HEK293 (cell line): ENCODE measurements around the gene HOXB1.

Experiments used
- CTCF ChIA-PET: fragments of 350-600 bp; formaldehyde crosslinking; extraction: SDS; loops from one replicate; lab custom pipeline; 2021; ENCODE audit warnings: antibody characterized with exemption; lab: Yijun Ruan, JAX
- POLR2A ChIA-PET: fragments of 300-600 bp; formaldehyde crosslinking; extraction: SDS; loops from one replicate; lab custom pipeline; 2020; ENCODE audit warnings: antibody characterized with exemption, inconsistent platforms; lab: Yijun Ruan, JAX
- H3K27ac ChIP-seq: fragments of 200-500 bp; sonication (Bioruptor generic); 2 replicates; pipeline ENCODE4 v1.5.1; 2014; ENCODE audit warnings: low read depth, low read length, control low read depth, inconsistent platforms; ENCODE audit errors: extremely low read depth
- H3K36me3 ChIP-seq, 2 experiments: fragments of 200-500 bp in 1 of 2; sonication (Bioruptor generic) in 1 of 2; 1 replicate in 1 of 2; 2 replicates in 1 of 2; pipeline ENCODE4 v1.5.1; 2014 to 2017; ENCODE audit warnings: inconsistent platforms in 2 of 2, low read length in 2 of 2; ENCODE audit not compliant: control insufficient read depth in 2 of 2, insufficient read depth in 1 of 2
- H3K4me1 ChIP-seq: fragments of 200-500 bp; sonication (Bioruptor generic); 2 replicates; pipeline ENCODE4 v1.5.1; 2014; ENCODE audit warnings: mild to moderate bottlenecking, low read length, inconsistent platforms; ENCODE audit not compliant: control insufficient read depth, insufficient read depth
- H3K4me3 ChIP-seq: 2 replicates; pipeline ENCODE4 v1.5.1; 2011; ENCODE audit warnings: low read depth, mild to moderate bottlenecking, control low read depth, low read length, moderate library complexity
- H3K9me3 ChIP-seq: fragments of 200-500 bp; sonication (Bioruptor generic); 2 replicates; pipeline ENCODE4 v1.5.1; 2014; ENCODE audit warnings: low read depth, low read length, inconsistent platforms; ENCODE audit not compliant: control insufficient read depth, insufficient read depth
- INSM2 ChIP-seq: fragments of 450-650 bp; formaldehyde crosslinking; IDR thresholded peaks from 2 replicates; pipeline ENCODE4 v1.5.1; 2016; ENCODE audit warnings: missing biosample characterization, missing genetic modification characterization
- OSR2 ChIP-seq: fragments of 450-650 bp; formaldehyde crosslinking; IDR thresholded peaks from 2 replicates; pipeline ENCODE4 v1.5.1; 2016; ENCODE audit warnings: missing biosample characterization, missing genetic modification characterization
- YY1 ChIP-seq: fragments of 450-650 bp; formaldehyde crosslinking; IDR thresholded peaks from 2 replicates; pipeline ENCODE4 v1.5.1; 2018; ENCODE audit warnings: missing biosample characterization, missing genetic modification characterization
- ZBTB6 ChIP-seq: fragments of 450-650 bp; formaldehyde crosslinking; IDR thresholded peaks from 2 replicates; pipeline ENCODE4 v1.5.1; 2017; ENCODE audit warnings: missing biosample characterization, missing genetic modification characterization
- ZFHX2 ChIP-seq: fragments of 450-650 bp; formaldehyde crosslinking; conservative IDR thresholded peaks from 2 replicates; pipeline ENCODE4 v1.5.1; 2016; ENCODE audit warnings: missing biosample characterization, missing genetic modification characterization
- ZNF10 ChIP-seq: fragments of 450-650 bp; formaldehyde crosslinking; IDR thresholded peaks from 2 replicates; pipeline ENCODE4 v1.5.1; 2017; ENCODE audit warnings: missing biosample characterization, missing genetic modification characterization
- ZNF112 ChIP-seq: fragments of 450-650 bp; formaldehyde crosslinking; IDR thresholded peaks from 2 replicates; pipeline ENCODE4 v1.5.0; 2017; ENCODE audit warnings: missing biosample characterization, missing genetic modification characterization
- ZNF16 ChIP-seq: fragments of 450-650 bp; formaldehyde crosslinking; IDR thresholded peaks from 2 replicates; pipeline ENCODE4 v1.5.1; 2016; ENCODE audit warnings: low read depth, missing biosample characterization, missing genetic modification characterization
- ZNF426 ChIP-seq: fragments of 450-650 bp; formaldehyde crosslinking; IDR thresholded peaks from 2 replicates; pipeline ENCODE4 v1.5.1; 2017; ENCODE audit warnings: missing biosample characterization, missing genetic modification characterization, mild to moderate bottlenecking, inconsistent platforms, moderate library complexity
- ZNF449 ChIP-seq: fragments of 450-650 bp; formaldehyde crosslinking; IDR thresholded peaks from 2 replicates; pipeline ENCODE4 v1.5.1; 2017; ENCODE audit warnings: missing biosample characterization, mild to moderate bottlenecking, missing genetic modification characterization, moderate library complexity
- ZNF510 ChIP-seq: fragments of 450-650 bp; formaldehyde crosslinking; IDR thresholded peaks from 2 replicates; pipeline ENCODE4 v1.5.1; 2018; ENCODE audit warnings: mild to moderate bottlenecking, missing genetic modification characterization, missing biosample characterization; ENCODE audit not compliant: insufficient replicate concordance
- ZNF560 ChIP-seq: fragments of 450-650 bp; formaldehyde crosslinking; IDR thresholded peaks from 2 replicates; pipeline ENCODE4 v1.5.1; 2017; ENCODE audit warnings: missing biosample characterization, missing genetic modification characterization, borderline replicate concordance
- ZNF624 ChIP-seq: fragments of 450-650 bp; formaldehyde crosslinking; IDR thresholded peaks from 2 replicates; pipeline ENCODE4 v1.5.1; 2017; ENCODE audit warnings: missing biosample characterization, missing genetic modification characterization
- ZNF658 ChIP-seq: fragments of 450-650 bp; formaldehyde crosslinking; IDR thresholded peaks from 2 replicates; pipeline ENCODE4; 2016; ENCODE audit warnings: missing biosample characterization, missing genetic modification characterization
- ZNF677 ChIP-seq: fragments of 450-650 bp; IDR thresholded peaks from 2 replicates; pipeline ENCODE4 v1.5.0; 2018; ENCODE audit warnings: missing biosample characterization, mild to moderate bottlenecking, missing genetic modification characterization, moderate library complexity
- ZNF747 ChIP-seq: fragments of 450-650 bp; formaldehyde crosslinking; IDR thresholded peaks from 2 replicates; pipeline ENCODE4 v1.5.1; 2016; ENCODE audit warnings: missing biosample characterization, missing genetic modification characterization
- TF ChIP-seq, protein P1 (sequence below): fragments of 450-650 bp; formaldehyde crosslinking; IDR thresholded peaks from 2 replicates; pipeline ENCODE4 v1.5.1; 2017; ENCODE audit warnings: missing biosample characterization, missing genetic modification characterization
- TF ChIP-seq, protein P2 (sequence below): fragments of 450-650 bp; formaldehyde crosslinking; IDR thresholded peaks from 2 replicates; pipeline ENCODE4 v1.5.1; 2016; ENCODE audit warnings: missing biosample characterization, missing genetic modification characterization

Gene HOXB1

GRCh38 chr17:48514477-48514876 lies 16.3 kb downstream of the HOXB1 start:
- Histone ChIP-seq H3K4me3 (no peak overlapping the region), H3K27ac (no peak overlapping the region), H3K36me3 (no peaks in the 10 kb centered on the region), H3K4me1 (peaks cover 17% of the 10 kb centered on the region; the same call in 1 of the 2 replicates), H3K9me3 (no peaks in the 10 kb centered on the region)
- TF ChIP-seq ZFHX2 (tag by site-specific recombination): no peak
- TF ChIP-seq OSR2 (tag by site-specific recombination): no peak
- no peak for TF ChIP-seq ZNF510 (tag by site-specific recombination)
- TF ChIP-seq, protein P1, sequence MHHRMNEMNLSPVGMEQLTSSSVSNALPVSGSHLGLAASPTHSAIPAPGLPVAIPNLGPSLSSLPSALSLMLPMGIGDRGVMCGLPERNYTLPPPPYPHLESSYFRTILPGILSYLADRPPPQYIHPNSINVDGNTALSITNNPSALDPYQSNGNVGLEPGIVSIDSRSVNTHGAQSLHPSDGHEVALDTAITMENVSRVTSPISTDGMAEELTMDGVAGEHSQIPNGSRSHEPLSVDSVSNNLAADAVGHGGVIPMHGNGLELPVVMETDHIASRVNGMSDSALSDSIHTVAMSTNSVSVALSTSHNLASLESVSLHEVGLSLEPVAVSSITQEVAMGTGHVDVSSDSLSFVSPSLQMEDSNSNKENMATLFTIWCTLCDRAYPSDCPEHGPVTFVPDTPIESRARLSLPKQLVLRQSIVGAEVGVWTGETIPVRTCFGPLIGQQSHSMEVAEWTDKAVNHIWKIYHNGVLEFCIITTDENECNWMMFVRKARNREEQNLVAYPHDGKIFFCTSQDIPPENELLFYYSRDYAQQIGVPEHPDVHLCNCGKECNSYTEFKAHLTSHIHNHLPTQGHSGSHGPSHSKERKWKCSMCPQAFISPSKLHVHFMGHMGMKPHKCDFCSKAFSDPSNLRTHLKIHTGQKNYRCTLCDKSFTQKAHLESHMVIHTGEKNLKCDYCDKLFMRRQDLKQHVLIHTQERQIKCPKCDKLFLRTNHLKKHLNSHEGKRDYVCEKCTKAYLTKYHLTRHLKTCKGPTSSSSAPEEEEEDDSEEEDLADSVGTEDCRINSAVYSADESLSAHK (tag by site-specific recombination): no peak
- no peak for TF ChIP-seq ZNF624 (tag by site-specific recombination)
- no peak for TF ChIP-seq ZNF677 (tag by site-specific recombination)
- TF ChIP-seq YY1 (tag by site-specific recombination): no peak
- CTCF ChIA-PET: interaction anchor here (0.6 to 1.3 kb wide), 3 partner anchors 8 to 81 kb away, joined by 3 to 4 read pairs (median 3); no protein-coding TSS in a partner anchor
- POLR2A ChIA-PET: no interaction called here

- Histone ChIP-seq H3K4me1 (peaks cover 17% of the 10 kb centered on the region; the same call in 1 of the 2 replicates), H3K27ac (no peak overlapping the region), H3K9me3 (no peaks in the 10 kb centered on the region), H3K4me3 (no peak overlapping the region), H3K36me3 (no peaks in the 10 kb centered on the region)
- ChIA-PET CTCF (interaction anchor here (0.6 to 1.3 kb wide), 5 partner anchors 9 to 373 kb away, joined by 3 to 4 read pairs (median 3); no protein-coding TSS in a partner anchor), POLR2A (interaction anchor here (1.0 kb wide), 1 partner anchor 12 kb away, joined by 4 read pairs; no protein-coding TSS in a partner anchor)
- TF ChIP-seq ZNF16 (tag by site-specific recombination): no peak
- TF ChIP-seq ZNF449: no peak
- no peak for TF ChIP-seq ZNF10 (tag by site-specific recombination)
- no peak for TF ChIP-seq ZNF747
- no peak for TF ChIP-seq ZFHX2 (tag by site-specific recombination)
Measured at GRCh38 chr17:48513666-48514455, 16.9 kb downstream of the HOXB1 start.

GRCh38 chr17:48513097-48513496 lies 17.7 kb downstream of the HOXB1 start:
- Histone ChIP-seq H3K9me3 (no peaks in the 10 kb centered on the region), H3K27ac (no peak overlapping the region), H3K36me3 (no peaks in the 10 kb centered on the region), H3K4me3 (no peak overlapping the region), H3K4me1 (peaks cover 17% of the 10 kb centered on the region; the same call in 1 of the 2 replicates)
- CTCF ChIA-PET: interaction anchor here (0.7 to 1.0 kb wide), 3 partner anchors 8 to 373 kb away, joined by 3 to 4 read pairs (median 3); no protein-coding TSS in a partner anchor
- POLR2A ChIA-PET: interaction anchor here (1.0 kb wide), 1 partner anchor 12 kb away, joined by 4 read pairs; no protein-coding TSS in a partner anchor
- TF ChIP-seq ZBTB6 (no peak), INSM2 (tag by site-specific recombination) (no peak), ZNF426 (tag by site-specific recombination) (no peak), ZNF112 (tag by site-specific recombination) (no peak), ZNF560 (no peak), ZNF658 (tag by site-specific recombination) (no peak)
- TF ChIP-seq, protein P2, sequence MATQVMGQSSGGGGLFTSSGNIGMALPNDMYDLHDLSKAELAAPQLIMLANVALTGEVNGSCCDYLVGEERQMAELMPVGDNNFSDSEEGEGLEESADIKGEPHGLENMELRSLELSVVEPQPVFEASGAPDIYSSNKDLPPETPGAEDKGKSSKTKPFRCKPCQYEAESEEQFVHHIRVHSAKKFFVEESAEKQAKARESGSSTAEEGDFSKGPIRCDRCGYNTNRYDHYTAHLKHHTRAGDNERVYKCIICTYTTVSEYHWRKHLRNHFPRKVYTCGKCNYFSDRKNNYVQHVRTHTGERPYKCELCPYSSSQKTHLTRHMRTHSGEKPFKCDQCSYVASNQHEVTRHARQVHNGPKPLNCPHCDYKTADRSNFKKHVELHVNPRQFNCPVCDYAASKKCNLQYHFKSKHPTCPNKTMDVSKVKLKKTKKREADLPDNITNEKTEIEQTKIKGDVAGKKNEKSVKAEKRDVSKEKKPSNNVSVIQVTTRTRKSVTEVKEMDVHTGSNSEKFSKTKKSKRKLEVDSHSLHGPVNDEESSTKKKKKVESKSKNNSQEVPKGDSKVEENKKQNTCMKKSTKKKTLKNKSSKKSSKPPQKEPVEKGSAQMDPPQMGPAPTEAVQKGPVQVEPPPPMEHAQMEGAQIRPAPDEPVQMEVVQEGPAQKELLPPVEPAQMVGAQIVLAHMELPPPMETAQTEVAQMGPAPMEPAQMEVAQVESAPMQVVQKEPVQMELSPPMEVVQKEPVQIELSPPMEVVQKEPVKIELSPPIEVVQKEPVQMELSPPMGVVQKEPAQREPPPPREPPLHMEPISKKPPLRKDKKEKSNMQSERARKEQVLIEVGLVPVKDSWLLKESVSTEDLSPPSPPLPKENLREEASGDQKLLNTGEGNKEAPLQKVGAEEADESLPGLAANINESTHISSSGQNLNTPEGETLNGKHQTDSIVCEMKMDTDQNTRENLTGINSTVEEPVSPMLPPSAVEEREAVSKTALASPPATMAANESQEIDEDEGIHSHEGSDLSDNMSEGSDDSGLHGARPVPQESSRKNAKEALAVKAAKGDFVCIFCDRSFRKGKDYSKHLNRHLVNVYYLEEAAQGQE (tag by site-specific recombination): no peak
